Activated T-helper 17 cell treated with anti-CD3 and anti-CD28 coated beads, Interleukin-2, amount 50 U/mL, for 72 hours (primary cell): ENCODE measurements around the gene NPR1. TPM values are rescaled to one million over a fixed set of nuclear protein-coding genes. Genes with fewer than 3 reads are reported as not detected.

ENCODE experiments used
- ATAC-seq: fragments of 150-1000 bp; cut with Tn5 transposase; replicated peaks from 2 replicates; pipeline ENCODE4 v1.10.0; 2021; ENCODE audit warnings: mild to moderate bottlenecking, moderate library complexity
- H3K27ac Mint-ChIP-seq: one replicate; pipeline ENCODE4 v1.8.0; 2022; ENCODE audit warnings: mixed read lengths
- H3K27me3 Mint-ChIP-seq: one replicate; pipeline ENCODE4 v1.8.0; 2022; ENCODE audit warnings: mixed read lengths
- H3K36me3 Mint-ChIP-seq: one replicate; pipeline ENCODE4 v1.8.0; 2022; ENCODE audit warnings: low read depth, mild to moderate bottlenecking, mixed read lengths
- H3K4me1 Mint-ChIP-seq: one replicate; pipeline ENCODE4 v1.8.0; 2022; ENCODE audit warnings: mixed read lengths
- H3K4me3 Mint-ChIP-seq: one replicate; pipeline ENCODE4 v1.8.0; 2022; ENCODE audit warnings: mild to moderate bottlenecking, mixed read lengths
- H3K9me3 Mint-ChIP-seq: one replicate; pipeline ENCODE4 v1.8.0; 2022; ENCODE audit warnings: mixed read lengths
- total RNA-seq, 2 donors: library from RNA; stranded (reverse); gene quantifications; one replicate each; pipeline ENCODE4 v1.2.3, GENCODE V29; 2022

The NPR1 gene
- total RNA-seq, 2 donors from 2014 or later, result 0.19 TPM; not detected in 1

- H3K27me3 Mint-ChIP-seq, result peaks cover 44% of the 10 kb centered on the region
- H3K4me1 Mint-ChIP-seq, result peaks cover 18% of the 10 kb centered on the region
- H3K9me3 Mint-ChIP-seq, result no peaks in the 10 kb centered on the region
- ATAC-seq, result no peak
- no peak overlapping the region for H3K4me3 Mint-ChIP-seq
- H3K36me3 Mint-ChIP-seq, result peaks cover 4% of the 10 kb centered on the region
- H3K27ac Mint-ChIP-seq, result no peak overlapping the region
Observed at GRCh38 chr1:153682730-153683129, 4.2 kb downstream of the NPR1 start.

- H3K4me1 Mint-ChIP-seq, result peaks cover 9% of the 10 kb centered on the region
- no peaks in the 10 kb centered on the region for H3K9me3 Mint-ChIP-seq
- ATAC-seq, result no peak
- H3K36me3 Mint-ChIP-seq, result no peaks in the 10 kb centered on the region
- peaks cover 33% of the 10 kb centered on the region for H3K27me3 Mint-ChIP-seq
- no peak overlapping the region for H3K4me3 Mint-ChIP-seq
- H3K27ac Mint-ChIP-seq, result no peak overlapping the region
Observed at GRCh38 chr1:153683854-153684253, 5.4 kb downstream of the NPR1 start.

- peaks cover 29% of the 10 kb centered on the region for H3K27me3 Mint-ChIP-seq
- H3K27ac Mint-ChIP-seq, result no peak overlapping the region
- ATAC-seq, result no peak
- H3K4me1 Mint-ChIP-seq, result peaks cover 5% of the 10 kb centered on the region
- no peaks in the 10 kb centered on the region for H3K9me3 Mint-ChIP-seq
- H3K4me3 Mint-ChIP-seq, result no peak overlapping the region
- H3K36me3 Mint-ChIP-seq, result no peaks in the 10 kb centered on the region
Observed at GRCh38 chr1:153684892-153685291, 6.4 kb downstream of the NPR1 start.

- peaks cover 21% of the 10 kb centered on the region for H3K27me3 Mint-ChIP-seq
- H3K4me1 Mint-ChIP-seq, result no peaks in the 10 kb centered on the region
- ATAC-seq, result no peak
Observed at GRCh38 chr1:153685544-153686340, 7.3 kb downstream of the NPR1 start.

DNA sequence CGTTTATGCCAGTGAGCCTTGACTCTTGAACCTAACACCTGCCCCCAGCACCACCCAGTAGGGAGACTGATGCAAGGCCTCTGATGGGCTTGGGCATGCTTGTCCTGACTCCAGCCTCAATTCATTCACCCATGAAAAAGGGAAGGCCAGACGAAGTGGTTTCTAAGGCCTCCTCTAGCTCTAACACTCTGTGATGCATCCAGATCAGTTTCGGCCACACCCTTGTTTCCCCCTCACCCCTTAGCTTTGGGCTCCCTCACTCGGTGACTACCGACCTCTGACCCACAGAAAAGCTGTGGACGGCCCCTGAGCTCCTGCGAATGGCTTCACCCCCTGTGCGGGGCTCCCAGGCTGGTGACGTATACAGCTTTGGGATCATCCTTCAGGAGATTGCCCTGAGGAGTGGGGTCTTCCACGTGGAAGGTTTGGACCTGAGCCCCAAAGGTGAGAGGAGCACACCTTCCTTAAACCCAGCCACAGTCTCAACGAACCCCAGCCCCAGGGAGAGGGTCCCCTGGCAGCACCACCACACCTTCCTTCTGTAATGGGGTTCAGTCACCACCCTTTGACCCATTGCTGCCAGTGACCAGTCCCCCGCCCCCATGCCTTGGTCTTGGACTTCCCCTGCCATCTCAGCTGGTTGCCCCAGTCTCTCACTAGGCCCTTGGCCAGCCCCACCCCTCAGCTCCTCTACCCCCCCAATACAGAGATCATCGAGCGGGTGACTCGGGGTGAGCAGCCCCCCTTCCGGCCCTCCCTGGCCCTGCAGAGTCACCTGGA, 9.0 kb downstream of the NPR1 start:
- Mint-ChIP-seq H3K27me3 (peaks cover 11% of the 10 kb centered on the region), H3K36me3 (no peaks in the 10 kb centered on the region), H3K9me3 (no peaks in the 10 kb centered on the region), H3K27ac (no peak overlapping the region), H3K4me1 (no peaks in the 10 kb centered on the region), H3K4me3 (no peak overlapping the region)
- no peak for ATAC-seq

More at GRCh38 chr1:153685544-153686340, 7.3 kb downstream of the NPR1 start:
- no peaks in the 10 kb centered on the region for H3K9me3 Mint-ChIP-seq
- no peak overlapping the region for H3K4me3 Mint-ChIP-seq
- peak overlapping the region; percentile 37 for H3K27ac Mint-ChIP-seq
- H3K36me3 Mint-ChIP-seq, result no peaks in the 10 kb centered on the region

- Mint-ChIP-seq H3K27me3 (peaks cover 11% of the 10 kb centered on the region), H3K4me3 (no peak overlapping the region), H3K27ac (no peak overlapping the region), H3K36me3 (no peaks in the 10 kb centered on the region), H3K4me1 (no peaks in the 10 kb centered on the region), H3K9me3 (no peaks in the 10 kb centered on the region)
- ATAC-seq, result no peak
Observed at GRCh38 chr1:153688276-153688675, 9.8 kb downstream of the NPR1 start.

GRCh38 chr1:153688736-153689328, 10.3 kb downstream of the NPR1 start:
- Mint-ChIP-seq H3K4me1 (no peaks in the 10 kb centered on the region), H3K9me3 (no peaks in the 10 kb centered on the region), H3K27me3 (peaks cover 11% of the 10 kb centered on the region), H3K27ac (no peak overlapping the region), H3K36me3 (no peaks in the 10 kb centered on the region), H3K4me3 (no peak overlapping the region)
- no peak for ATAC-seq

DNA sequence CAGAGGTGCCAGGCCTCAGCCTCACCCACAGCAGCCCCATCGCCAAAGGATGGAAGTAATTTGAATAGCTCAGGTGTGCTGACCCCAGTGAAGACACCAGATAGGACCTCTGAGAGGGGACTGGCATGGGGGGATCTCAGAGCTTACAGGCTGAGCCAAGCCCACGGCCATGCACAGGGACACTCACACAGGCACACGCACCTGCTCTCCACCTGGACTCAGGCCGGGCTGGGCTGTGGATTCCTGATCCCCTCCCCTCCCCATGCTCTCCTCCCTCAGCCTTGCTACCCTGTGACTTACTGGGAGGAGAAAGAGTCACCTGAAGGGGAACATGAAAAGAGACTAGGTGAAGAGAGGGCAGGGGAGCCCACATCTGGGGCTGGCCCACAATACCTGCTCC, 15.0 kb downstream of the NPR1 start:
- H3K4me1 Mint-ChIP-seq, result no peaks in the 10 kb centered on the region
- H3K27ac Mint-ChIP-seq, result no peak overlapping the region
- no peak for ATAC-seq
- H3K4me3 Mint-ChIP-seq, result no peak overlapping the region
- H3K27me3 Mint-ChIP-seq, result no peaks in the 10 kb centered on the region
- no peaks in the 10 kb centered on the region for H3K9me3 Mint-ChIP-seq
- no peaks in the 10 kb centered on the region for H3K36me3 Mint-ChIP-seq

- H3K27me3 Mint-ChIP-seq, result no peaks in the 10 kb centered on the region
- H3K27ac Mint-ChIP-seq, result no peak overlapping the region
- no peak for ATAC-seq
- H3K4me1 Mint-ChIP-seq, result no peaks in the 10 kb centered on the region
- no peaks in the 10 kb centered on the region for H3K9me3 Mint-ChIP-seq
- H3K36me3 Mint-ChIP-seq, result no peaks in the 10 kb centered on the region
- H3K4me3 Mint-ChIP-seq, result no peak overlapping the region
Observed at GRCh38 chr1:153696741-153697140, 18.3 kb downstream of the NPR1 start.

GRCh38 chr1:153697191-153698019, 18.9 kb downstream of the NPR1 start:
- Mint-ChIP-seq H3K4me1 (no peaks in the 10 kb centered on the region), H3K36me3 (no peaks in the 10 kb centered on the region), H3K9me3 (no peaks in the 10 kb centered on the region), H3K27me3 (no peaks in the 10 kb centered on the region), H3K27ac (no peak overlapping the region), H3K4me3 (no peak overlapping the region)
- ATAC-seq, result no peak

- Mint-ChIP-seq H3K4me3 (no peak overlapping the region), H3K4me1 (no peaks in the 10 kb centered on the region), H3K36me3 (no peaks in the 10 kb centered on the region), H3K9me3 (no peaks in the 10 kb centered on the region), H3K27ac (no peak overlapping the region), H3K27me3 (no peaks in the 10 kb centered on the region)
- ATAC-seq, result no peak
Observed at GRCh38 chr1:153698020-153698922, 19.8 kb downstream of the NPR1 start.

- no peaks in the 10 kb centered on the region for H3K27me3 Mint-ChIP-seq
- no peaks in the 10 kb centered on the region for H3K4me1 Mint-ChIP-seq
- no peaks in the 10 kb centered on the region for H3K9me3 Mint-ChIP-seq
- no peak overlapping the region for H3K27ac Mint-ChIP-seq
- no peak overlapping the region for H3K4me3 Mint-ChIP-seq
- no peak for ATAC-seq
- no peaks in the 10 kb centered on the region for H3K36me3 Mint-ChIP-seq
Observed at GRCh38 chr1:153698923-153699714, 20.6 kb downstream of the NPR1 start.

DNA sequence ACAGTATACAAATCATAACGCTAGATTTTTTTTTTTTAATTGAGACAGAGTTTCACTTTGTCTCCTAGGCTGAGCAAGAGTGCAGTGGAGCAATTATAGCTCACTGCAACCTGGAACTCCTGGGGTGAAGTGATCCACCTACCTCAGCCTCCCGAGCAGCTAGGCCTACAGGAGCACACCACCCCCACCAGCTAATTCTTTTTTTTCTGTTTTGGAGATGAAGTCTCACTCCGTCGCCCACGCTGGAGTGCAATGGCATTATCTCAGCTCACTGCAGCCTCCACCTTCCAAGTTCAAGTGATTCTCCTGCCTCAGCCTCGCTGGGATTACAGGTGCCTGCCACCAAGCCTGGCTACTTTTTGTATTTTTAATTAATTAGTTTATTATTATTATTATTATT, 21.3 kb downstream of the NPR1 start:
- no peak for ATAC-seq
- H3K4me1 Mint-ChIP-seq, result no peaks in the 10 kb centered on the region
- no peaks in the 10 kb centered on the region for H3K9me3 Mint-ChIP-seq
- no peaks in the 10 kb centered on the region for H3K36me3 Mint-ChIP-seq
- no peak overlapping the region for H3K4me3 Mint-ChIP-seq
- no peak overlapping the region for H3K27ac Mint-ChIP-seq
- H3K27me3 Mint-ChIP-seq, result no peaks in the 10 kb centered on the region
